ENCODE measurements around the gene ALDH6A1.

Gene ALDH6A1

DNA sequence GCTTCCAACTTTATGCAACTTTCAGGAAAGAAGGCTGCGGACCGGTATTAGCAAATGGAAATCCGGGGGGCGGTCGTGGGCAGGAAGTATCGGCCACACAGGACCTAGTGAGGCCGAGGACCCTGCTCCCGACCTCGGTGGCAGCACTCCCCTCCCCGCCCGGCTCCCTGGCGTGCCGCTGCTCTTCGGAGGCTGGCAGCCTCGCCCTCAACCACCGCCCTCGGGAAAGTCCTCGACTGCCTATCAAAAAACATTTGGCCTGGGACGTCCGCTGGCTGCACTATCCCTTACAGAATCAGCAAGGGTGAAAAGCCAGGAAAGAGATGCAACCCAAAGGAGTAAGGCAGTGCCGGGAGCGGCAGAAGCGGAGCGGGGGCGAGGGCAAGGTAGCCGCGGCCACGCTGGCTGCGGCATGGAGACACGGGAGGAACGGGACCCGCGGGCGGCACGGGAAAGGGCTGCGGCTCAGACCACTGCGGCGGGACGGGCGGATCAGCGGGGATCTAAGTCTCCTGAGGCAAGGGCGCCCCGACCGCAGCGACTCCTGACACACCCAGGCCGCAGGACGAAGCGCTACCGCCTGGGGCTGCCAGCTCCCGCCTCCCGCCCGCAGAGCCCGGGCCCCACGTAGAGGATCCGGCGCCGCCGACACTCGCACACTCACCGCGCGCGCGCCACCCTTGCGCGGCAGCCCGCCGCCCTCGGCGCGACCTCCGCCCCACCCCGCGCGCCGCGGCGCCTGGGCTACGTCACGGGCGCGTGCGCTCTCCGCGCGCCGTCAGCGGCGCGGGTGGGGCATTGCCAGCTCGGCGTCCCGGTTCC is 65.5 kb downstream of the ALDH6A1 start, which contains the start of the genes BBOF1 and ENTPD5 (continued):
- TF ChIP-seq, protein P1, sequence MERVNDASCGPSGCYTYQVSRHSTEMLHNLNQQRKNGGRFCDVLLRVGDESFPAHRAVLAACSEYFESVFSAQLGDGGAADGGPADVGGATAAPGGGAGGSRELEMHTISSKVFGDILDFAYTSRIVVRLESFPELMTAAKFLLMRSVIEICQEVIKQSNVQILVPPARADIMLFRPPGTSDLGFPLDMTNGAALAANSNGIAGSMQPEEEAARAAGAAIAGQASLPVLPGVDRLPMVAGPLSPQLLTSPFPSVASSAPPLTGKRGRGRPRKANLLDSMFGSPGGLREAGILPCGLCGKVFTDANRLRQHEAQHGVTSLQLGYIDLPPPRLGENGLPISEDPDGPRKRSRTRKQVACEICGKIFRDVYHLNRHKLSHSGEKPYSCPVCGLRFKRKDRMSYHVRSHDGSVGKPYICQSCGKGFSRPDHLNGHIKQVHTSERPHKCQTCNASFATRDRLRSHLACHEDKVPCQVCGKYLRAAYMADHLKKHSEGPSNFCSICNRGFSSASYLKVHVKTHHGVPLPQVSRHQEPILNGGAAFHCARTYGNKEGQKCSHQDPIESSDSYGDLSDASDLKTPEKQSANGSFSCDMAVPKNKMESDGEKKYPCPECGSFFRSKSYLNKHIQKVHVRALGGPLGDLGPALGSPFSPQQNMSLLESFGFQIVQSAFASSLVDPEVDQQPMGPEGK (tag by site-specific recombination; IDR thresholded peaks at IDR 0.05), result no peak
- peak; percentile 62; the same call in 1 of the 2 replicates for TF ChIP-seq KLF1 (tag by site-specific recombination; IDR thresholded peaks at IDR 0.05)
- no peak for TF ChIP-seq ZNF311 (tag by site-specific recombination; IDR thresholded peaks at IDR 0.05; ENCODE audit: borderline replicate concordance)
- TF ChIP-seq, protein P2, sequence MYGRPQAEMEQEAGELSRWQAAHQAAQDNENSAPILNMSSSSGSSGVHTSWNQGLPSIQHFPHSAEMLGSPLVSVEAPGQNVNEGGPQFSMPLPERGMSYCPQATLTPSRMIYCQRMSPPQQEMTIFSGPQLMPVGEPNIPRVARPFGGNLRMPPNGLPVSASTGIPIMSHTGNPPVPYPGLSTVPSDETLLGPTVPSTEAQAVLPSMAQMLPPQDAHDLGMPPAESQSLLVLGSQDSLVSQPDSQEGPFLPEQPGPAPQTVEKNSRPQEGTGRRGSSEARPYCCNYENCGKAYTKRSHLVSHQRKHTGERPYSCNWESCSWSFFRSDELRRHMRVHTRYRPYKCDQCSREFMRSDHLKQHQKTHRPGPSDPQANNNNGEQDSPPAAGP (tag by site-specific recombination; IDR thresholded peaks at IDR 0.05), result peak; percentile 72; the same call in 1 of the 2 replicates
- no peak for TF ChIP-seq ZNF350 (tag by site-specific recombination; IDR thresholded peaks at IDR 0.05)
- TF ChIP-seq ZNF843 (tag by site-specific recombination; IDR thresholded peaks at IDR 0.05), result 0 out of 2 replicates have a peak, but pooled peaks have one; percentile 19
- no peak for TF ChIP-seq ZNF211 (tag by site-specific recombination; IDR thresholded peaks at IDR 0.05; ENCODE audit: low read depth)
- no peak for TF ChIP-seq ZNF112 (tag by site-specific recombination; IDR thresholded peaks at IDR 0.05)
- TF ChIP-seq MYNN (tag by site-specific recombination; IDR thresholded peaks at IDR 0.05; ENCODE audit: borderline replicate concordance), result no peak
- TF ChIP-seq, protein P3, sequence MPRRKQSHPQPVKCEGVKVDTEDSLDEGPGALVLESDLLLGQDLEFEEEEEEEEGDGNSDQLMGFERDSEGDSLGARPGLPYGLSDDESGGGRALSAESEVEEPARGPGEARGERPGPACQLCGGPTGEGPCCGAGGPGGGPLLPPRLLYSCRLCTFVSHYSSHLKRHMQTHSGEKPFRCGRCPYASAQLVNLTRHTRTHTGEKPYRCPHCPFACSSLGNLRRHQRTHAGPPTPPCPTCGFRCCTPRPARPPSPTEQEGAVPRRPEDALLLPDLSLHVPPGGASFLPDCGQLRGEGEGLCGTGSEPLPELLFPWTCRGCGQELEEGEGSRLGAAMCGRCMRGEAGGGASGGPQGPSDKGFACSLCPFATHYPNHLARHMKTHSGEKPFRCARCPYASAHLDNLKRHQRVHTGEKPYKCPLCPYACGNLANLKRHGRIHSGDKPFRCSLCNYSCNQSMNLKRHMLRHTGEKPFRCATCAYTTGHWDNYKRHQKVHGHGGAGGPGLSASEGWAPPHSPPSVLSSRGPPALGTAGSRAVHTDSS (tag by site-specific recombination; IDR thresholded peaks at IDR 0.05), result no peak
- TF ChIP-seq, protein P4, sequence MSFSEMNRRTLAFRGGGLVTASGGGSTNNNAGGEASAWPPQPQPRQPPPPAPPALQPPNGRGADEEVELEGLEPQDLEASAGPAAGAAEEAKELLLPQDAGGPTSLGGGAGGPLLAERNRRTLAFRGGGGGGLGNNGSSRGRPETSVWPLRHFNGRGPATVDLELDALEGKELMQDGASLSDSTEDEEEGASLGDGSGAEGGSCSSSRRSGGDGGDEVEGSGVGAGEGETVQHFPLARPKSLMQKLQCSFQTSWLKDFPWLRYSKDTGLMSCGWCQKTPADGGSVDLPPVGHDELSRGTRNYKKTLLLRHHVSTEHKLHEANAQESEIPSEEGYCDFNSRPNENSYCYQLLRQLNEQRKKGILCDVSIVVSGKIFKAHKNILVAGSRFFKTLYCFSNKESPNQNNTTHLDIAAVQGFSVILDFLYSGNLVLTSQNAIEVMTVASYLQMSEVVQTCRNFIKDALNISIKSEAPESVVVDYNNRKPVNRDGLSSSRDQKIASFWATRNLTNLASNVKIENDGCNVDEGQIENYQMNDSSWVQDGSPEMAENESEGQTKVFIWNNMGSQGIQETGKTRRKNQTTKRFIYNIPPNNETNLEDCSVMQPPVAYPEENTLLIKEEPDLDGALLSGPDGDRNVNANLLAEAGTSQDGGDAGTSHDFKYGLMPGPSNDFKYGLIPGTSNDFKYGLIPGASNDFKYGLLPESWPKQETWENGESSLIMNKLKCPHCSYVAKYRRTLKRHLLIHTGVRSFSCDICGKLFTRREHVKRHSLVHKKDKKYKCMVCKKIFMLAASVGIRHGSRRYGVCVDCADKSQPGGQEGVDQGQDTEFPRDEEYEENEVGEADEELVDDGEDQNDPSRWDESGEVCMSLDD (tag by site-specific recombination; IDR thresholded peaks at IDR 0.05), result no peak
- TF ChIP-seq ZNF549 (tag by site-specific recombination; IDR thresholded peaks at IDR 0.05), result no peak
- TF ChIP-seq ZNF610 (tag by site-specific recombination; IDR thresholded peaks at IDR 0.05; ENCODE audit: borderline replicate concordance), result peak; percentile 70; the same call in 1 of the 2 replicates
- TF ChIP-seq, protein P5, sequence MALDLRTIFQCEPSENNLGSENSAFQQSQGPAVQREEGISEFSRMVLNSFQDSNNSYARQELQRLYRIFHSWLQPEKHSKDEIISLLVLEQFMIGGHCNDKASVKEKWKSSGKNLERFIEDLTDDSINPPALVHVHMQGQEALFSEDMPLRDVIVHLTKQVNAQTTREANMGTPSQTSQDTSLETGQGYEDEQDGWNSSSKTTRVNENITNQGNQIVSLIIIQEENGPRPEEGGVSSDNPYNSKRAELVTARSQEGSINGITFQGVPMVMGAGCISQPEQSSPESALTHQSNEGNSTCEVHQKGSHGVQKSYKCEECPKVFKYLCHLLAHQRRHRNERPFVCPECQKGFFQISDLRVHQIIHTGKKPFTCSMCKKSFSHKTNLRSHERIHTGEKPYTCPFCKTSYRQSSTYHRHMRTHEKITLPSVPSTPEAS (tag by site-specific recombination; IDR thresholded peaks at IDR 0.05), result no peak
- TF ChIP-seq GFI1B (tag by site-specific recombination; IDR thresholded peaks at IDR 0.05), result no peak
- no peak for TF ChIP-seq ZNF473 (tag by site-specific recombination; IDR thresholded peaks at IDR 0.05)
- TF ChIP-seq, protein P6, sequence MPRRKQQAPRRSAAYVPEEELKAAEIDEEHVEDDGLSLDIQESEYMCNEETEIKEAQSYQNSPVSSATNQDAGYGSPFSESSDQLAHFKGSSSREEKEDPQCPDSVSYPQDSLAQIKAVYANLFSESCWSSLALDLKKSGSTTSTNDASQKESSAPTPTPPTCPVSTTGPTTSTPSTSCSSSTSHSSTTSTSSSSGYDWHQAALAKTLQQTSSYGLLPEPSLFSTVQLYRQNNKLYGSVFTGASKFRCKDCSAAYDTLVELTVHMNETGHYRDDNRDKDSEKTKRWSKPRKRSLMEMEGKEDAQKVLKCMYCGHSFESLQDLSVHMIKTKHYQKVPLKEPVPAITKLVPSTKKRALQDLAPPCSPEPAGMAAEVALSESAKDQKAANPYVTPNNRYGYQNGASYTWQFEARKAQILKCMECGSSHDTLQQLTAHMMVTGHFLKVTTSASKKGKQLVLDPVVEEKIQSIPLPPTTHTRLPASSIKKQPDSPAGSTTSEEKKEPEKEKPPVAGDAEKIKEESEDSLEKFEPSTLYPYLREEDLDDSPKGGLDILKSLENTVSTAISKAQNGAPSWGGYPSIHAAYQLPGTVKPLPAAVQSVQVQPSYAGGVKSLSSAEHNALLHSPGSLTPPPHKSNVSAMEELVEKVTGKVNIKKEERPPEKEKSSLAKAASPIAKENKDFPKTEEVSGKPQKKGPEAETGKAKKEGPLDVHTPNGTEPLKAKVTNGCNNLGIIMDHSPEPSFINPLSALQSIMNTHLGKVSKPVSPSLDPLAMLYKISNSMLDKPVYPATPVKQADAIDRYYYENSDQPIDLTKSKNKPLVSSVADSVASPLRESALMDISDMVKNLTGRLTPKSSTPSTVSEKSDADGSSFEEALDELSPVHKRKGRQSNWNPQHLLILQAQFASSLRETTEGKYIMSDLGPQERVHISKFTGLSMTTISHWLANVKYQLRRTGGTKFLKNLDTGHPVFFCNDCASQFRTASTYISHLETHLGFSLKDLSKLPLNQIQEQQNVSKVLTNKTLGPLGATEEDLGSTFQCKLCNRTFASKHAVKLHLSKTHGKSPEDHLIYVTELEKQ (tag by site-specific recombination; IDR thresholded peaks at IDR 0.05; ENCODE audit: borderline replicate concordance), result no peak
- TF ChIP-seq KLF16 (tag by site-specific recombination; IDR thresholded peaks at IDR 0.05), result 0 out of 2 replicates have a peak, but pooled peaks have one; percentile 51
- TF ChIP-seq, protein P7, sequence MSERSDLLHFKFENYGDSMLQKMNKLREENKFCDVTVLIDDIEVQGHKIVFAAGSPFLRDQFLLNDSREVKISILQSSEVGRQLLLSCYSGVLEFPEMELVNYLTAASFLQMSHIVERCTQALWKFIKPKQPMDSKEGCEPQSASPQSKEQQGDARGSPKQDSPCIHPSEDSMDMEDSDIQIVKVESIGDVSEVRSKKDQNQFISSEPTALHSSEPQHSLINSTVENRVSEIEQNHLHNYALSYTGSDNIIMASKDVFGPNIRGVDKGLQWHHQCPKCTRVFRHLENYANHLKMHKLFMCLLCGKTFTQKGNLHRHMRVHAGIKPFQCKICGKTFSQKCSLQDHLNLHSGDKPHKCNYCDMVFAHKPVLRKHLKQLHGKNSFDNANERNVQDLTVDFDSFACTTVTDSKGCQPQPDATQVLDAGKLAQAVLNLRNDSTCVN (tag by site-specific recombination; optimal IDR thresholded peaks at IDR 0.05), result peak; percentile 93
- no peak; the same call in 1 of the 2 replicates for TF ChIP-seq MEIS1 (CRISPR knock-in tag; IDR thresholded peaks at IDR 0.05; ENCODE audit: borderline replicate concordance)
- TF ChIP-seq EGR2 (tag by site-specific recombination; IDR thresholded peaks at IDR 0.05; ENCODE audit: low read depth), result peak; percentile 51
- TF ChIP-seq ZSCAN23 (tag by site-specific recombination; IDR thresholded peaks at IDR 0.05), result no peak
- no peak for TF ChIP-seq ZNF16 (tag by site-specific recombination; IDR thresholded peaks at IDR 0.05; ENCODE audit: low read depth)
- TF ChIP-seq ZNF426 (tag by site-specific recombination; IDR thresholded peaks at IDR 0.05), result no peak

Measured in HEK293 (cell line).